Measurements from ENCODE around the gene PIGV.

GRCh38 chr1:26828411-26828991 is 40.8 kb downstream of the PIGV start:
- TF ChIP-seq CTCF (conservative IDR thresholded peaks at IDR 0.05) (no peak), ZFX (IDR thresholded peaks at IDR 0.05) (no peak)

All from C4-2B (cell line).